Measurements from ENCODE around the gene PIP5K1B.

DNA sequence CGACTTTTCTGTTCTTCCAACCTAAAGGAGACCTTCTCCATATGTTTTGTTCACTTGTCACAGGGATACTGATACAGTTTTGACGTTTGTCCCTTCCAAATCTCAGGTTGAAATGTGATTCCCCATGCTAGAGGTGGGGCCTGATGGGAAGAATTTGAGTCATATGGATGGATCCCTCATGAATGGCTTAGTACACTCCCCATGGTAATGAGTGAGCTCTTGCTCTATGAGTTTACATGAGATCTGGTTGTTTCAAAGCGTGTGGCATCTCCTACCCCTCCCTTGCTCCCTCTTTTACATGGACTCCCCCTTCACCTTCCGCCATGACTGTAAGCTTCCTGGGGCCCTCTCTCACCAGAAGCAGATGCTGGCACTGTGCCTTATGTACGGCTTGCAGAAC is 6.9 kb downstream of the PIP5K1B start:
- TF ChIP-seq, protein P1, sequence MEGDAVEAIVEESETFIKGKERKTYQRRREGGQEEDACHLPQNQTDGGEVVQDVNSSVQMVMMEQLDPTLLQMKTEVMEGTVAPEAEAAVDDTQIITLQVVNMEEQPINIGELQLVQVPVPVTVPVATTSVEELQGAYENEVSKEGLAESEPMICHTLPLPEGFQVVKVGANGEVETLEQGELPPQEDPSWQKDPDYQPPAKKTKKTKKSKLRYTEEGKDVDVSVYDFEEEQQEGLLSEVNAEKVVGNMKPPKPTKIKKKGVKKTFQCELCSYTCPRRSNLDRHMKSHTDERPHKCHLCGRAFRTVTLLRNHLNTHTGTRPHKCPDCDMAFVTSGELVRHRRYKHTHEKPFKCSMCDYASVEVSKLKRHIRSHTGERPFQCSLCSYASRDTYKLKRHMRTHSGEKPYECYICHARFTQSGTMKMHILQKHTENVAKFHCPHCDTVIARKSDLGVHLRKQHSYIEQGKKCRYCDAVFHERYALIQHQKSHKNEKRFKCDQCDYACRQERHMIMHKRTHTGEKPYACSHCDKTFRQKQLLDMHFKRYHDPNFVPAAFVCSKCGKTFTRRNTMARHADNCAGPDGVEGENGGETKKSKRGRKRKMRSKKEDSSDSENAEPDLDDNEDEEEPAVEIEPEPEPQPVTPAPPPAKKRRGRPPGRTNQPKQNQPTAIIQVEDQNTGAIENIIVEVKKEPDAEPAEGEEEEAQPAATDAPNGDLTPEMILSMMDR (IDR thresholded peaks at IDR 0.05) = no peak
- no peak for TF ChIP-seq POLR2A (IDR thresholded peaks at IDR 0.05)
